MV-4-11 (cell line): ENCODE measurements around the gene NACA.

Source experiments
- DNase-seq: peaks from one replicate; lab custom pipeline; 2025; lab: John Stamatoyannopoulos, UW

NACA gene

DNA sequence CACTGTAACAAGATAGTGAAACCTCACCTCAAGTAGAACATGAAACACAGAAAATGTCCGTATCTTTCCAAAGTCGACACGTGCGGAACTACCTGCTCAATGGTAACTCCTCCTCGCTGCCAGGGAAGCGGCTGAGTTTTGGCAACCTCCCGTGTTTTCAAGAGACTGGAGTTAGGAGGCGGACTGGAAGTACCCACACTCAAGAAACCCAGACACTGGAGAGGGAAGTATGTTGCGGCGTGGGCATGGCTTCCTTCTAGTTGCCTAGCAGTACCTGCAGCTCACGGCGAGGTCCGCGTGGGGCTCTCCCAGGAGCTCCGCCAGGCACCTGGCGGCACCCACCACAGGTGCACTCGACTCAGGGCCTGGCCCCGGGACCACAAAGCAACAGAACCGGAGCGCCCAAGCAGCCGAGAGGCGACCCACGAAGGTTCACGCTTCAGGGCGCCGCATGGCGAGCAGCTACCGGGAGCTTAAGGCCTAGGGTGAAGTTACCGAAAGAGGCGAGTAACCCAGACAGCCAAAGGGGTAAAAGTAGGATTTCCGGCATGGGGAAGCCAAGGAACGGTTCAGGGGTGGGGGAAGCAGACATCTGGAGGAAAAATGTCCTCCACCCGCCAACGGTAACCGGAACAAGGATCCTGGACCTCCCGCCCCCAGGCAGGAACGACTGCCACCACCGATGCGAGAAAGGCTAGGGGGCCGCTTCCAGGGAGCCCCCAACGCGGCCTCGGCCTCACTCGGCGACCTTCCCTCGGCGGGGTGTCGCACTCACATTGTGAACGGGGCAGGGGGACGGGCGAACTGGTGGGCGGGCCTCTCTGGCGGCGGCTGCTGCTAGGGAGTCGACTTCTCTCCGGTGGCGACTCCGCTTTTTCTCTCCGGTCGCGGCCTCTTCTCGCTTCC is 37.6 kb downstream of the NACA start:
- DNase-seq, result peak; percentile 46

DNA sequence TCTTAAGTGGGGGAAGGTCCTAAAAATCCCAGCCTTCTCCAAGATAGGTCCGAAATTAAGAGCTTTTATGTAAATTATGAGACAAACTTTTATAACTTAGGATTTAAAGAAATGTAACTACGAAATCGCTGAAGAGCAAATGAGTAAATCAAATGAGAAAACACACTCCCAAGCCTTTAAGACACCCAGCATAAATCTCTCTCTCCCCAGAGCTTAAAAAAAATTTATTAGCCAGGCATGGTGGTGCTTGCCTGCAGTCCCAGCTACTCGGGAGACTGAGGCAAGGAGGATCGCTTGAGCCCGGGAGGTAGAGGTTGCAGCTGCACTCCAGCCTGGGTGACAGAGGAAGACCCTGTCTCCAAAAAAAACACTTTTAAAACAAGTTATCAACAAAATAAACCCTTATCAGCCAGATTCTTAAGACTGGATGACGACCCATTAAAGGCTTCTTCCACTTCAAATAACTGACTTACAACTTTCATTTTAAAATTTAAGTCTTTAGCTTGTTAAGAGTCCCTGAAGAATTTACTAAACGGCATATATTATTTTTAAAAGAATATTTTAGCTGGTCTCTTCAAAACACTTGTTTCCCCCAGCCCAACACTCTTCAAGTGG is 40.2 kb downstream of the NACA start:
- no peak for DNase-seq

- DNase-seq, result no peak
Observed at GRCh38 chr12:56682323-56682722, 42.8 kb downstream of the NACA start.

DNA sequence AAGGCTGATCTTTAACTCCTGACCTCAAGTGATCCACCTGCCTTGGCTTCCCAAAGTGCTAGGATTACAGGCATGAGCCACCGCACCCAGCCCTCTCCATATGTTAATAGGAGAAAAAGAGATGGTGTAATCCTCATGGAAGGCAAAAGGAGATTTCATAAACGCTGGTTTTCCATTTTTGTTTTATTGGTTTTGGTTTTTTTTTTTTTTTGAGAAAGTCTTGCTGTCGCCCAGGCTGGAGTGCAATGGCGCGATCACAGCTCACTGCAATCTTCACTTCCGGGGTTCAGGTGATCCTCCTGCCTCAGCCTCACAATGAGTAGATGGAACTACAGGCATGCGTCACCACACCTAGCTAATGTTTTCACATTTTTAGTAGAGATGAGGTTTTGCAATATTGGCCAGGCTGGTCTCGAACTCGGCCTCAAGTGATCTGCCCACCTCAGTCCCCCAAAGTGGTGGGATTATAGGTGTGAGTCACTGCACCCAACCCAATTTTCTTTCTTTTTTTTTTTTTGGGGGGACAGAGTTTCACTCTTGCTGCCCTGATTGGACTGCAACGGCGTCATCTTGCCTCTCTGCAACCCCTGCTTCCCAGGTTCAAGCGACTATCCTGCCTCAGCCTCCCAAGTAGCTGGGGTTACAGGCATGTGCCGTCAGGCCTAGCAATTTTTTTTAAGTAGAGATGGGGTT is 45.1 kb downstream of the NACA start:
- no peak for DNase-seq

GRCh38 chr12:56678852-56679251 is 46.2 kb downstream of the NACA start:
- DNase-seq, result no peak

GRCh38 chr12:56677680-56678079 is 47.4 kb downstream of the NACA start:
- DNase-seq, result no peak

GRCh38 chr12:56676851-56677580 is 48.1 kb downstream of the NACA start:
- no peak for DNase-seq

- no peak for DNase-seq
Observed at GRCh38 chr12:56671608-56672007, 53.5 kb downstream of the NACA start.

DNA sequence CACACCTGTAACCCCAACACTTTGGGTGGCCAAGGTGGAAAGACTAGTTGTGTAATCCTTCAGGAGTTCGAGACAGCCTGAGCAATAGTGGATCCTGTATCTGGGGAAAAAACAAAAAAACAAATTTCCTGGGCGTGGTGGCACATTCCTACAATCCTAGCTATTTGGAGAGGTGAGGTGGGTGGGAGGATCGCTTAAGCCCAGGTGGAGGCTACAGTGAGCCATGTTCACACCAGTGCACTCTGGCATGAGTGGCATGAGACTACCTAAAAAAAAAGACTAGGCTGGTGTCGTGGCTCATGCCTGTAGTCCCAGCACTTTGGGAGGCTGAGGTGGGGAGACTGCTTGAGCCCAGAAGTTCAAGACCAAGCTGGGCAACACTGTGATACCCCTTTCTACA is 54.3 kb downstream of the NACA start:
- DNase-seq, result no peak

DNA sequence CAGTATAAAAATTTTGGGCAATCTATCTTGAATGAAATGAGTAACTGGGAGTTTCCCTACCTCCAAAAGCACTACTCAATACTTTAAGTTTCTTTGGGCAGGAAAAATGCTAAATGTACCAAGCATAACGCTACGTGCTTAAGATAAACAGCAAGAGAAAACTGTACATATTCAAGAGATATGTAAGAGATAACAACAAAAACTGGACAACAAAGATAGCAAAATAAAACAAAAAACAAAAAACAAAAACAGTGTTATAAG is 57.0 kb downstream of the NACA start:
- DNase-seq, result no peak
